H9 (cell line): ENCODE measurements around the gene CCDC68. TPM values are rescaled to one million over a fixed set of nuclear protein-coding genes. Genes with fewer than 3 reads are reported as not detected.
A peak's percentile ranks its signal among the peaks of the same experiment; 100 is the strongest.

Source experiments
- DNase-seq: peaks from one replicate; pipeline ENCODE4 v3.0.0-alpha.2; 2017
- H2AFZ ChIP-seq: one replicate; pipeline ENCODE4 v1.6.1; 2013; ENCODE audit warnings: mild to moderate bottlenecking, low read length, control low read depth, moderate library complexity
- H2AK5ac ChIP-seq: 2 replicates; pipeline ENCODE4 v1.6.1; 2013; ENCODE audit warnings: low read length, control low read depth, mixed read lengths; ENCODE audit not compliant: insufficient read length
- H2BK120ac ChIP-seq: one replicate; pipeline ENCODE4 v1.6.1; 2013; ENCODE audit warnings: low read depth, mild to moderate bottlenecking, low read length, control low read depth, inconsistent platforms; ENCODE audit not compliant: poor library complexity, severe bottlenecking
- H2BK12ac ChIP-seq: 2 replicates; pipeline ENCODE4 v1.6.1; 2013; ENCODE audit warnings: low read length, control low read depth, mixed read lengths, low read depth; ENCODE audit not compliant: insufficient read length
- H2BK15ac ChIP-seq: 2 replicates; pipeline ENCODE4 v1.6.1; 2013; ENCODE audit warnings: low read depth, low read length, control low read depth
- H2BK20ac ChIP-seq: one replicate; pipeline ENCODE4 v1.6.1; 2013; ENCODE audit warnings: low read depth, mild to moderate bottlenecking, low read length, control low read depth, inconsistent platforms; ENCODE audit not compliant: poor library complexity, severe bottlenecking
- H2BK5ac ChIP-seq: 2 replicates; pipeline ENCODE4 v1.6.1; 2013; ENCODE audit warnings: low read length, control low read depth, mixed read lengths; ENCODE audit not compliant: insufficient read length
- H3K14ac ChIP-seq: 2 replicates; pipeline ENCODE4 v1.6.1; 2013; ENCODE audit warnings: low read length, control low read depth; ENCODE audit not compliant: insufficient read depth
- H3K18ac ChIP-seq: 2 replicates; pipeline ENCODE4 v1.6.1; 2013; ENCODE audit warnings: low read depth, mild to moderate bottlenecking, mixed read lengths, low read length, control low read depth; ENCODE audit not compliant: insufficient read length
- H3K23ac ChIP-seq: 2 replicates; pipeline ENCODE4 v1.6.1; 2013; ENCODE audit warnings: low read length, control low read depth, mixed read lengths, low read depth; ENCODE audit not compliant: insufficient read length
- H3K23me2 ChIP-seq: 2 replicates; pipeline ENCODE4 v1.6.1; 2013; ENCODE audit warnings: low read depth, mild to moderate bottlenecking, mixed read lengths, low read length, control low read depth; ENCODE audit not compliant: insufficient read length, poor library complexity, severe bottlenecking
- H3K27ac ChIP-seq: 2 replicates; pipeline ENCODE4 v1.5.1; 2013; ENCODE audit warnings: low read length, control low read depth, mixed read lengths, low read depth; ENCODE audit not compliant: insufficient read length
- H3K27me3 ChIP-seq: 2 replicates; pipeline ENCODE4 v1.6.1; 2013; ENCODE audit warnings: low read length, control low read depth, inconsistent platforms; ENCODE audit not compliant: insufficient read depth
- H3K4ac ChIP-seq: 2 replicates; pipeline ENCODE4 v1.6.1; 2013; ENCODE audit warnings: low read depth, mild to moderate bottlenecking, control low read depth, inconsistent platforms, low read length, moderate library complexity
- H3K4me1 ChIP-seq: 2 replicates; pipeline ENCODE4 v1.6.1; 2013; ENCODE audit warnings: low read length, control low read depth, inconsistent platforms; ENCODE audit not compliant: insufficient read depth
- H3K4me2 ChIP-seq: 2 replicates; pipeline ENCODE4 v1.6.1; 2013; ENCODE audit warnings: low read length, control low read depth, mixed read lengths; ENCODE audit not compliant: insufficient read length, insufficient read depth
- H3K56ac ChIP-seq: 2 replicates; pipeline ENCODE4 v1.6.1; 2013; ENCODE audit warnings: low read depth, mild to moderate bottlenecking, mixed read lengths, low read length, control low read depth; ENCODE audit not compliant: insufficient read length
- H3K79me1 ChIP-seq: 2 replicates; pipeline ENCODE4 v1.6.1; 2013; ENCODE audit warnings: low read depth, mild to moderate bottlenecking, moderate library complexity, low read length, control low read depth, inconsistent platforms; ENCODE audit not compliant: insufficient read depth, poor library complexity, severe bottlenecking
- H3K79me2 ChIP-seq: 2 replicates; pipeline ENCODE4 v1.6.1; 2013; ENCODE audit warnings: low read length, control low read depth, inconsistent platforms; ENCODE audit not compliant: insufficient read depth
- H3K9ac ChIP-seq: 2 replicates; pipeline ENCODE4 v1.6.1; 2013; ENCODE audit warnings: low read length, control low read depth, mixed read lengths; ENCODE audit not compliant: insufficient read length; ENCODE audit errors: extremely low read depth
- H3K9me3 ChIP-seq: one replicate; pipeline ENCODE4 v1.6.1; 2013; ENCODE audit warnings: low read depth, low read length, inconsistent platforms; ENCODE audit not compliant: control insufficient read depth
- H3T11ph ChIP-seq: one replicate; pipeline ENCODE4 v1.6.1; 2013; ENCODE audit warnings: mild to moderate bottlenecking, low read length, control low read depth, inconsistent platforms
- H4K20me1 ChIP-seq: one replicate; pipeline ENCODE4 v1.6.1; 2013; ENCODE audit not compliant: control insufficient read depth, insufficient read length, insufficient read depth
- H4K5ac ChIP-seq: 2 replicates; pipeline ENCODE4 v1.6.1; 2013; ENCODE audit warnings: low read depth, mild to moderate bottlenecking, mixed read lengths, low read length, control low read depth; ENCODE audit not compliant: insufficient read length
- H4K8ac ChIP-seq: replicated peaks from 2 replicates; pipeline ENCODE4 v1.6.1; 2013; ENCODE audit warnings: low read length, control low read depth, mixed read lengths, low read depth; ENCODE audit not compliant: insufficient read length
- H4K91ac ChIP-seq: 2 replicates; pipeline ENCODE4 v1.6.1; 2013; ENCODE audit warnings: low read depth, mild to moderate bottlenecking, moderate library complexity, mixed read lengths, low read length, control low read depth; ENCODE audit not compliant: insufficient read length
- H3K27ac Mint-ChIP-seq, 3 experiments: 2 replicates in 2 of 3; 3 replicates in 1 of 3; pipeline ENCODE4 v1.8.0; 2020 to 2021; ENCODE audit warnings: mixed read lengths in 3 of 3, mild to moderate bottlenecking in 1 of 3, moderate library complexity in 1 of 3
- H3K27me3 Mint-ChIP-seq: 2 replicates; pipeline ENCODE4 v1.8.0; 2021; ENCODE audit warnings: low read depth, mild to moderate bottlenecking, moderate library complexity, mixed read lengths
- H3K36me3 Mint-ChIP-seq, 3 experiments: 2 replicates in 2 of 3; 3 replicates in 1 of 3; pipeline ENCODE4 v1.8.0; 2020 to 2021; ENCODE audit warnings: low read depth in 3 of 3, mixed read lengths in 3 of 3; ENCODE audit not compliant: insufficient read depth in 1 of 3
- H3K4me1 Mint-ChIP-seq, 2 experiments: 2 replicates each; pipeline ENCODE4 v1.8.0; 2020; ENCODE audit warnings: mixed read lengths in 2 of 2
- H3K4me3 Mint-ChIP-seq, 2 experiments: 2 replicates in 1 of 2; 3 replicates in 1 of 2; pipeline ENCODE4 v1.8.0; 2020 to 2021; ENCODE audit warnings: mild to moderate bottlenecking in 2 of 2, mixed read lengths in 2 of 2, moderate library complexity in 1 of 2
- H3K9me3 Mint-ChIP-seq, 2 experiments: 2 replicates in 1 of 2; 3 replicates in 1 of 2; pipeline ENCODE4 v1.8.0; 2020; ENCODE audit warnings: mild to moderate bottlenecking in 2 of 2, mixed read lengths in 2 of 2, moderate library complexity in 1 of 2
- WGBS: extraction: QIAGEN DNeasy Blood & Tissue Kit; methylation state at CpG from one replicate; pipeline ENCODE4 v1.1.7; 2013; ENCODE audit warnings: missing lambda C conversion rate, low lambda C conversion rate, mixed read lengths; ENCODE audit not compliant: insufficient read length; ENCODE audit errors: extremely low coverage; 5-methylcytosine and 5-hydroxymethylcytosine counted together
- long read RNA-seq: library from polyadenylated mRNA; unstranded; transcript quantifications from one replicate; pipeline ENCODE4 v2.0.0, GENCODE V29; 2020
- total RNA-seq: library from RNA; stranded (reverse); gene quantifications from 2 replicates; pipeline ENCODE4 v1.2.1, GENCODE V29; 2021
- TF ChIP-seq, protein P1 (sequence below): fragments of 200-600 bp; sonication (generic); conservative IDR thresholded peaks from 3 replicates; pipeline ENCODE4 v1.8.0; 2021; ENCODE audit warnings: antibody characterized with exemption, mild to moderate bottlenecking

Gene CCDC68, protein sequence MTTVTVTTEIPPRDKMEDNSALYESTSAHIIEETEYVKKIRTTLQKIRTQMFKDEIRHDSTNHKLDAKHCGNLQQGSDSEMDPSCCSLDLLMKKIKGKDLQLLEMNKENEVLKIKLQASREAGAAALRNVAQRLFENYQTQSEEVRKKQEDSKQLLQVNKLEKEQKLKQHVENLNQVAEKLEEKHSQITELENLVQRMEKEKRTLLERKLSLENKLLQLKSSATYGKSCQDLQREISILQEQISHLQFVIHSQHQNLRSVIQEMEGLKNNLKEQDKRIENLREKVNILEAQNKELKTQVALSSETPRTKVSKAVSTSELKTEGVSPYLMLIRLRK
- not detected in 2 replicates for total RNA-seq
- long read RNA-seq, result 0 reads

DNA sequence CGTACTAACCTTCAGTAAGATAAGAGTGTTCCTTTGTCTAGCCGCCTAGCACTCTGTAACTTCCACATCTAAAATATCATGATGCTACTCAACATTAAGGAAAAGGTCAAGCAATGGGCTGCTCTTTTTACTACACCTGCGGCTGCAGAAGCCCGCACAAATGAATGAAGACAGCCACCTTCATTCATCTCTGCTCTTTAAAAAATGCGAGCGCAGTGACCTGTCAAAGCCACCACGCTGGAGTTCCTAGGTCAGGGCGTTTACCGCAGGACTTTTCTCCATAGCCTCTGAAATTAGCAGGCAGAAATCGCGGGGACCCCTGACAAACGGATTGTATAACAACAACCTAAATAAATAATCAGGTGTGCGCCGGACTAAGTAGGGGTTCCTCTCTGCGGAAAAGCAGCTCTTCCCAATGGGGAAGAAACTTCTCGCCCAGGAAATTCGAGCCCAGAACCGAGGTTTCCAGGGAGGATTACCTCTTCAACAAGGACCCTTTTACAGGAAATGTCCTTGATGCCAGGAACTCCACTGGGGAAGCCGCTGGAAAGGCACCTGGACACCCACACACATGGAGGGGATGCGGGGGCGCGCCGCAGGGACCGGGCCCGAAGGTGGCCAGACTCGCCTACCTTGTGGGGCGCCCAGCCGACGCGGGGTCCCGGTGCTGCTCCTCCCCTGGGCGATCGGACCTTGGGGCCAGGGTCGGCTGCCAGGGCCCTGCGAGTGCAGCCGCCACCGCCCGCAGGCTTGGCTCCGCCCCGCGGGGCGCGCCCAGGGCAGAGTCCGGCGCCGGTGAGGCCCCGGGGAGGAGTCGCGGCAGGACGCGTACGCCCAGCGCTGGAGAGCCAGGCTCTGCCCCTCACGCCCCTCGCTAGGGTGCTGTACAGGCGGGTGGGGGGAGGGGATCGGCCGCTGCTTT, at the start of gene CCDC68:
Gene CCDC68 (minus strand): TSS at position 758 of the 922 bp plus-strand sequence. CDS start 16,670 bp downstream, outside the sequence.
- H4K91ac ChIP-seq, result no peak within 1 kb of the TSS
- H3K4me1 ChIP-seq, result no peaks in the 10 kb centered on the region
- peak within 1 kb of the TSS in 1 of 2 experiments; percentile 75; a peak in 3 of 5 replicates for H3K4me3 Mint-ChIP-seq
- TF ChIP-seq, protein P1, sequence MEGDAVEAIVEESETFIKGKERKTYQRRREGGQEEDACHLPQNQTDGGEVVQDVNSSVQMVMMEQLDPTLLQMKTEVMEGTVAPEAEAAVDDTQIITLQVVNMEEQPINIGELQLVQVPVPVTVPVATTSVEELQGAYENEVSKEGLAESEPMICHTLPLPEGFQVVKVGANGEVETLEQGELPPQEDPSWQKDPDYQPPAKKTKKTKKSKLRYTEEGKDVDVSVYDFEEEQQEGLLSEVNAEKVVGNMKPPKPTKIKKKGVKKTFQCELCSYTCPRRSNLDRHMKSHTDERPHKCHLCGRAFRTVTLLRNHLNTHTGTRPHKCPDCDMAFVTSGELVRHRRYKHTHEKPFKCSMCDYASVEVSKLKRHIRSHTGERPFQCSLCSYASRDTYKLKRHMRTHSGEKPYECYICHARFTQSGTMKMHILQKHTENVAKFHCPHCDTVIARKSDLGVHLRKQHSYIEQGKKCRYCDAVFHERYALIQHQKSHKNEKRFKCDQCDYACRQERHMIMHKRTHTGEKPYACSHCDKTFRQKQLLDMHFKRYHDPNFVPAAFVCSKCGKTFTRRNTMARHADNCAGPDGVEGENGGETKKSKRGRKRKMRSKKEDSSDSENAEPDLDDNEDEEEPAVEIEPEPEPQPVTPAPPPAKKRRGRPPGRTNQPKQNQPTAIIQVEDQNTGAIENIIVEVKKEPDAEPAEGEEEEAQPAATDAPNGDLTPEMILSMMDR, result no peak
- H3K79me2 ChIP-seq, result no peaks in the 10 kb centered on the region
- H3K18ac ChIP-seq, result no peak within 1 kb of the TSS
- no peaks in the 10 kb centered on the region for H3K27me3 Mint-ChIP-seq
- peak within 1 kb of the TSS; percentile 77 for H3K4me2 ChIP-seq
- H3K4ac ChIP-seq, result no peak within 1 kb of the TSS
- H3K36me3 Mint-ChIP-seq, result no peaks in the 10 kb centered on the region
- no peaks in the 10 kb centered on the region for H3K27me3 ChIP-seq
- no peak within 1 kb of the TSS for H2BK12ac ChIP-seq
- no peaks in the 10 kb centered on the region for H3K23me2 ChIP-seq
- H3K9ac ChIP-seq, result no peak within 1 kb of the TSS
- H2BK20ac ChIP-seq, result no peak within 1 kb of the TSS
- no peak within 1 kb of the TSS for H3K23ac ChIP-seq
- H4K5ac ChIP-seq, result no peak within 1 kb of the TSS
- H3K27ac ChIP-seq, result no peak within 1 kb of the TSS
- no peak within 1 kb of the TSS for H2BK120ac ChIP-seq
- no peak within 1 kb of the TSS for H3K27ac Mint-ChIP-seq
- H3K79me1 ChIP-seq, result no peaks in the 10 kb centered on the region
- DNase-seq, result peak; percentile 59
- 0 out of 2 replicates have a peak within 1 kb of the TSS, but pooled peaks have one; percentile 20 for H3K14ac ChIP-seq
- no peaks in the 10 kb centered on the region for H4K20me1 ChIP-seq
- H2BK15ac ChIP-seq, result no peak within 1 kb of the TSS
- H3K9me3 ChIP-seq, result no peaks in the 10 kb centered on the region
- H4K8ac ChIP-seq, result no peak within 1 kb of the TSS
- WGBS, result no CpG with 5 or more reads among the region's 58 CpGs
- no peaks in the 10 kb centered on the region for H3K9me3 Mint-ChIP-seq
- no peak within 1 kb of the TSS for H3T11ph ChIP-seq
- H2BK5ac ChIP-seq, result no peak within 1 kb of the TSS
- no peak within 1 kb of the TSS for H2AFZ ChIP-seq
- H2AK5ac ChIP-seq, result no peak within 1 kb of the TSS
- H3K4me1 Mint-ChIP-seq, result no peaks in the 10 kb centered on the region
- no peak within 1 kb of the TSS for H3K56ac ChIP-seq
